Measurements from ENCODE around the gene GPC6.

The GPC6 gene

GRCh38 chr13:93975242-93975641 lies 748.6 kb downstream of the GPC6 start:
- H3K4me3 ChIP-seq (ENCODE audit: low read depth, low read length): no peak overlapping the region
- no peak for TF ChIP-seq CTCF (IDR thresholded peaks at IDR 0.05; ENCODE audit: borderline replicate concordance, insufficient read depth, low read depth, low read length)

GRCh38 chr13:93976528-93976927 lies 749.9 kb downstream of the GPC6 start:
- no peak for TF ChIP-seq CTCF (IDR thresholded peaks at IDR 0.05; ENCODE audit: borderline replicate concordance, insufficient read depth, low read depth, low read length)
- H3K4me3 ChIP-seq (ENCODE audit: low read depth, low read length): no peak overlapping the region

DNA sequence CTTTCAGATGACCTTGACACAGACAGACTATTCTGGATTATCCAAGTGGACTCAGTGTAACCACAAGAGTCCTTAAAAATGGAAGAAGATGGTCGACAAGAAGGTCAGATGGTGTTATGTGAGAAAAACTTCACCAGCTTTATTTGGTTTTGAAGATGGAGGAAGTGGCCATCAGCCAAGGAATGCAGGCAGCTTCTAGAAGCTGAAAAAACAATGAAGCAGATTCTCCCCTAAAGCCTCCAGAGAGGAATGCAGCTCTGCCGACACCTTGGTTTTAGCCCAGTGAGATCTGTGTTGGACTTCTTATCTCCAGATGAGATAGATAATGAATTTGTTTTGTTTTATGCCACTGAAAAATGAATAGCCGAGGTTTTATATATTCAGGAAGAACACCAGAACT lies 751.4 kb downstream of the GPC6 start:
- H3K4me3 ChIP-seq (ENCODE audit: low read depth, low read length): no peak overlapping the region
- TF ChIP-seq CTCF (IDR thresholded peaks at IDR 0.05; ENCODE audit: borderline replicate concordance, insufficient read depth, low read depth, low read length): no peak

GRCh38 chr13:93981426-93981977 lies 754.9 kb downstream of the GPC6 start:
- no peak for TF ChIP-seq CTCF (IDR thresholded peaks at IDR 0.05; ENCODE audit: borderline replicate concordance, insufficient read depth, low read depth, low read length)

GRCh38 chr13:93982179-93982918 lies 755.7 kb downstream of the GPC6 start:
- H3K4me3 ChIP-seq (ENCODE audit: low read depth, low read length): no peak overlapping the region
- TF ChIP-seq CTCF (IDR thresholded peaks at IDR 0.05; ENCODE audit: borderline replicate concordance, insufficient read depth, low read depth, low read length): no peak

More at GRCh38 chr13:93981426-93981977, 754.9 kb downstream of the GPC6 start:
- no peak overlapping the region for H3K4me3 ChIP-seq (ENCODE audit: low read depth, low read length)

DNA sequence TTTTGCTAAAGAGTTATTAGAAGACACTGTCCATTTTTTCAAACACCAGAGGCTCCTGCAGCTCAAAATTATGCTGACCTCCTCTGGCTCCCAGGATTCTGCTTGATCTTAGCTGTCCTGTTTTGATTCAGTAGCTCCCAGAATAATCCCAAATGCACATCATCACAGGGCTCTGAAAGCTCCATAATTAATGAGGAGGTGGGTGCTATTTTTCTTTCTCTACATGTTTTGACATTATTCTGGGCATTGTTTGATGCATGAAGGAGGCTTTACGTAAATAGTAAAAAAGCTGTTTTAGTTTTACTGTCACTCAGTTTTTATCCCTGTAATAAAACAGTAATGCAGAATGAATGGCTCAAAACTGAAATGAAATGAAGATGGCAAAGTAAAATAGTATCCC lies 757.4 kb downstream of the GPC6 start:
- TF ChIP-seq CTCF (IDR thresholded peaks at IDR 0.05; ENCODE audit: borderline replicate concordance, insufficient read depth, low read depth, low read length): no peak
- H3K4me3 ChIP-seq (ENCODE audit: low read depth, low read length): no peak overlapping the region

GRCh38 chr13:93984876-93985275 lies 758.3 kb downstream of the GPC6 start:
- TF ChIP-seq CTCF (IDR thresholded peaks at IDR 0.05; ENCODE audit: borderline replicate concordance, insufficient read depth, low read depth, low read length): no peak
- no peak overlapping the region for H3K4me3 ChIP-seq (ENCODE audit: low read depth, low read length)

Measured in GM12875 (cell line).